HG03575 (cell line): ENCODE results near the gene ARL17B.
"Not testable (repeated sequence)": the region's sequence is repeated elsewhere in the genome, so short reads cannot be mapped to it uniquely, and the experiment has no call there.

Experiments used
- ATAC-seq: cut with Tn5 transposase; IDR thresholded peaks from one replicate; pipeline ENCODE4 v1.9.1; 2021; ENCODE audit not compliant: unreplicated experiment, insufficient number of reproducible peaks, low FRiP score; ENCODE audit errors: extremely low read depth

Gene ARL17B

GRCh38 chr17:46294831-46295230, 66.7 kb downstream of the ARL17B start, which contains the start of gene LRRC37A:
Gene LRRC37A (plus strand): TSS chr17:46295131. CDS start chr17:46295134, 3 bp downstream.
- ATAC-seq: not testable (repeated sequence)

GRCh38 chr17:46291618-46292017, 69.9 kb downstream of the ARL17B start:
- not testable (repeated sequence) for ATAC-seq

DNA sequence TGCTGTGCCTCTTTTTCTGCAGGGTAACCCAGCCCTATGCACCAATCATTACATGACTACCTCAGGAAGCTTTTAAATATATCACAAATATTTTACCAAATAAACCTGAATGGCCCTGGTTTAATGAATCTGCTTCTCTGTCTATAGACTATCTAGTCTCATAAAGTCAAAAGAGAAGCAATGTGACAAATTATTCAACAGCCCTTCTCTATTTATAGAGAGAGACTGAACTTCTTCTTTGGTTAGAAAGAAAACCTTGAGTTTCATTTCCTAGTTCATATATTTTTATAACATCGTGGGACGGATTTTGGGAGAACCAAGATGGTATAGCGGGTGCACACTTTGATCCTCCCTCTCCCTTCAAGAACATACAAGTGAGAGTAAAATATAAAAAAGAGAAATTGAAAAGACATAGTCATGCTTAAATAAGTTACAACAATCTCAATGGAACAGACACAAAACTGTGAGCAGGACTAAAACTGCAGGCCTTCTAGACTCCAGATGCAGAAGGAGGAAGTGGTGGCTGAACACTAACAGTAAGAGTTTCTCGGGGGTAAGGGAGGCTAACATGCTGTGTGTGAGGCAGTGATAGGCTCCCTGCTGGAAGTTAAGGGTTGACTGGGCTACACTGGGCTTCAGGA, 70.5 kb downstream of the ARL17B start:
- not testable (repeated sequence) for ATAC-seq

DNA sequence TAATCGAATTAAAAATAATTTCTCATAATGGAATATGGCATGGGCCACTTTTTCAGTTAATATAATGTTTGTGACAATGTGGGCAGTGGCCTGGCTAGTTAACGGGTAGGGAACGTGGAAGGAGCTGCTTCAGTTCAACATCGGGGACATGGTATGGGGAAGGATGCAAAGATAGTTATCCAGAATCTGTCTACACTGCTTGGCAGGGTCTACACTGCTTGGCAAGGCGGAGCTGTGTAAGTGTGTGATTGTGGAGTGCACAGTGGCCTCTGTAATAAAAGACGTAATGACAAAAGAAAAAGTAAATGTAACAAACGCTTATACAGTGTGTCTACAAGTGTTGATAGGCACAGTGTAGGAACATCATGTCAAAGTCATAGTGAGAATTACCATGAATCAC, 74.0 kb downstream of the ARL17B start:
- not testable (repeated sequence) for ATAC-seq

GRCh38 chr17:46286764-46287221, 74.8 kb downstream of the ARL17B start:
- ATAC-seq: not testable (repeated sequence)

GRCh38 chr17:46285500-46285899, 76.1 kb downstream of the ARL17B start:
- not testable (repeated sequence) for ATAC-seq

DNA sequence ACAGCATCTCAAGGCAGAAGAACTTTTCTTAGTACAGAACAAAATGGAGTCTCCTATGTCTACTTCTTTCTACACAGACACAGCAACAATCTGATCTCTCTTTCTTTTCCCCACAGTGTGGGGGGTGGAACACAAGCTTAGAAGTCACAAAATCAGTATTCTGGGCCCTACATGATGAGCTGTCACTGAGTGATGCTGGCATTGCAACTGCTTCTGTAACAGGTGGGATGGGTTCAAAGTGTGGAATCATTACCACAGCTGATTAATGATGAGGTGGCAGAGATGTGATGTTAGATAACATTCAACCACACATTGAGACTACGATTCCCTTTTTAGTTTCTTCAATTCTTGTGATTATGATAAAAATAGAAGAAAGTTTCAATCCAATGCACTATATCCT, 77.1 kb downstream of the ARL17B start:
- ATAC-seq: not testable (repeated sequence)

GRCh38 chr17:46282635-46283034, 78.9 kb downstream of the ARL17B start:
- ATAC-seq: not testable (repeated sequence)

DNA sequence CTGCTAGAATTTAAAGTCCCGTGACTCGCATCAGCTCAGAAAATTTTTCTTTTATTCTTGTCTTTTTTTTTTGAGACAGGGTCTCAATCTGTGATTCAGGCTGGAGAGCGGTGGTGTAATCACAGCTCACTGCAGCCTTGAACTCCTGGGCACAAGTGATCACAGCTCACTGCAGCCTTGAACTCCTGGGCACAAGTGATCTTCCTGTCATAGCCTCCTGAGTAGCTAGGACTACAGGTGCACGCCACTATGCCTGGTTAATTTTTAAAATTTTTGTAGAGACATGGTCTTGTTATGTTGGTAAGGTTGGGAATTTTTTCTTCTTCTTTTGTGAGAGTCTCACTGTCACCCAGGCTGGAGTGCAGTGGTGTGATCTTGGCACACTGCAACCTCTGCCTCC, 80.2 kb downstream of the ARL17B start:
- not testable (repeated sequence) for ATAC-seq

- not testable (repeated sequence) for ATAC-seq
Observed at GRCh38 chr17:46276728-46277479, 84.7 kb downstream of the ARL17B start.

GRCh38 chr17:46274238-46274637, 87.3 kb downstream of the ARL17B start:
- no peak for ATAC-seq

DNA sequence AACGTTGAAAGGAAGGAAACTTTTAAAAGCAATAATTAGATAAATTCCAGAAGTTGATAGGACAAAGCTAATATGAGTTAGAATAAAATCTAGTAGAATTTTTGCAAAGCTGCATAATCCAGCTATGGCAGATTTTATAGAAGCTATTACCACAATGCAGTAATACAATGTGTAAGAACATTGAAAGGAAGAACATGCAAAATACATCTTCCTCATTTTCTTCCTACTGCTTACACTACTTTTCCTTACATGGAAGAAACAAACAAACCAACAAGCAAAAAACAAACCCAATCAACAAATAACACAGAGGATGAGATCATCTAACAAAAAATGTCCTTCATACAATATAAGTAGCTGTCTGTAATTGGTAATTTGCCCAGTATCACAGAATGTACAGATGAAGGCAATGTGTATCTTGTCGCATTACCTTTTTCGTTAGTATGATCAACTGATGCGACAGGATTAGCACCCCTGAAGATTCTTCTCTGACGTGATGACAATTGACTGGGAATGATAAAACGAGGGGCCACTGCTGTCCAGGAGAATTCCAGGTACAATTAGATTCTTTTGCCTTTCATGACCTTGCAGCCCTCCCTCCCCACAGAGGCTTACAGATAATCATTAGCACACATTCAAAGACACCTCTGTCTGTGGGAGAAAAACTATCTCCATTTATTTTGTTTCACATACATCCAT, 87.9 kb downstream of the ARL17B start:
- no peak for ATAC-seq

DNA sequence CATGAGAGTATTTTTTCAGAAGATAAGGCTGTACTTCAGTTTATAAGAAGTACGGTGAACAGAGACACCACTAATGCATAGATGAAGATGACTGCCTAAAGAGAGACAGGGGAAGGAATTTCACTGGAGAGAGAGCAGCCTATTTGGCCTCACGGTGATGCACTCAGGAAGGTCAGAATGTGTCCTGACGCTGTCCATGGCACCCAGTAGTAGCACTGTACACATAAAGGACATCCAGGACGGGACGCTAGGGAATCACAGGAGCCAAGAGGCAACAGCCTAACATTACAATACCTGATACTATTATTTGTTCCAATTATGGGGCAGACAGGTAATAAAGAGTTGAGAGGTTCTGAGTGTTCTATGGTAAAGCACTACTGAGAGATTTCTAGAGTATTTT, 91.5 kb downstream of the ARL17B start:
- ATAC-seq: no peak

GRCh38 chr17:46266656-46267544, 94.7 kb downstream of the ARL17B start:
- no peak for ATAC-seq

DNA sequence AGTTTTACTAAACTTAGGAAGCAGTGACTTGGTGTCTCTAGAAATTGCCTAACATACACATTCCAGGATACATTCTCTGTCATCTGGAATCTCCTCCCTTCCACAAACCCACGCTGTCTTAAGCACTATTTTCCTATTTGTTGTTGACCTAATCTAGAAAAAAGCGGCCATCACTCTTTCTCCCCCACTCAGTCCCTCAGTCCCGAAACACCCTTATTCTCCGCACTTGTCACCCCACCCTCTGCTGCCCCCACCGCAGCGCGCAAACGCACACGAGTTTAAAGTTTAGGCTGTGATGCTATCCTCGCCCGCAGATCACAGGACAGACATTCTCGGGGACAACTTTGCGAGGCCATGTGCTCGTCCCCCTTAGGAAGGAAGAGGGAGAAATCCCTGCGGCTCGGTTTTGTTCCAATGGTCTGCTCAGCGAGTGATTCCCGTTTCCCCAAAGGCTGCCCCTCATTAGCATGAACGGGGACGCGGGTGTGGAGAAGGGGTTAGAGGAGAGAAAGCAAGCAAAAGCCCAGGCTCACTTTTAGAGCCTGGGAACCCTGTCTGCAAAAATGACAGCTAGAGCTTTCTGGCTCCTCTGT, 95.4 kb downstream of the ARL17B start:
- not testable (repeated sequence) for ATAC-seq

DNA sequence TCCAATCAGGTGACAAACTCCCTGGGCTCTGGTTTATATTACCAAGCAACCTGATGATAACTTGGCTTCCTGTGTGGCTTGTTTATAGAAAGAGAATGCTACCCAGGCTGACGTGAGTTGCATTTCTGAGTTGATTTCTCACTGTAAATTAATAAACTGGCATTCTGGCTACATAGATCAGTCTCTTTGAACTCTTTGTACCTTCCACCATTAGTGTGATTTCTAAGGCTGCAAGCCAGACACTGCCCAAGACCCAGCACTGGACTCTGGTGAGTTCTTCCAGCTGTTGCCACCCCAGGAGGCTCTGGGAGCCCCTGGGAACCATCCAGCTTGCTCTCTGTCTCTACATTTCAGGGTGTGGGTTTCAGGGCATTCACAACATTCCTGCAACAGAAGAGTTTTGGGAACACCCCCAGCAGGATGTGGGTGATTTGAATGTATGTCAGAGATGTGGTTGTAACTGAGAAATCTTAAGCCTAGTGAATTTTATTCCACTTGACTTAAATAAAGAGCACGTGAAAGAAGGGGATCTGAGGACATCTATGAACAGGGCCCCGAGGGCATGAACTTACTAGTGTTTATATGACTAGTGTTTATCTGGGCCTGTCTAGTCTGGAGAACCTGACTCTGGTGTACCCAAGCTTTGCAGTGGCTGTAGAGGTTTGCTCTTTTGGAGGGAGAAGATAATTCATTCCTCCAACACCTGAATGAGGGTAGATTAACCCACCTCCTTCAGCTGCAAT, 96.9 kb downstream of the ARL17B start:
- ATAC-seq: no peak

- ATAC-seq: no peak
Observed at GRCh38 chr17:46262271-46262670, 99.3 kb downstream of the ARL17B start.
